ENCODE data around the gene SLC44A2. TPM values are rescaled to one million over a fixed set of nuclear protein-coding genes. Genes with fewer than 3 reads are reported as not detected.

The SLC44A2 gene
- total RNA-seq, 2 donors from 2014 or later, result 47.5 to 56.4 TPM

GRCh38 chr19:10631874-10632273 lies 6.5 kb downstream of the SLC44A2 start:
- intact Hi-C loops (cut with DNase I), result no loop called here
- ATAC-seq, result peak; percentile 17
- no peak overlapping the region for H3K4me3 ChIP-seq
- no peaks in the 10 kb centered on the region for H3K9me3 ChIP-seq
- no peak for DNase-seq
- no peak for TF ChIP-seq POLR2A (IDR thresholded peaks at IDR 0.05)
- TF ChIP-seq CTCF (IDR thresholded peaks at IDR 0.05), result no peak
- no peak overlapping the region for H3K27ac ChIP-seq
- H3K36me3 ChIP-seq (replicated peaks in 1 of 2; ENCODE audit: insufficient read depth in 1 of 2, low read depth in 2 of 2), result peaks cover 9 to 17% of the 10 kb centered on the region in 2 donors
- H3K27me3 ChIP-seq, result no peaks in the 10 kb centered on the region
- WGBS, 2 donors, result 83 to 85% methylated on average over 10 to 14 of the region's 14 CpGs
- peaks cover 6% of the 10 kb centered on the region for H3K4me1 ChIP-seq

- H3K27ac ChIP-seq, result no peak overlapping the region
- no peak overlapping the region for H3K4me3 ChIP-seq
- ATAC-seq (no peak), DNase-seq (no peak)
- intact Hi-C loops (cut with DNase I), result no loop called here
- TF ChIP-seq POLR2A (IDR thresholded peaks at IDR 0.05) (no peak), CTCF (IDR thresholded peaks at IDR 0.05) (no peak)
- WGBS, 2 donors, result 83 to 94% methylated on average over 5 to 6 of the region's 7 CpGs
- no peaks in the 10 kb centered on the region for H3K9me3 ChIP-seq
- peaks cover 9 to 23% of the 10 kb centered on the region in 2 donors for H3K36me3 ChIP-seq (replicated peaks in 1 of 2; ENCODE audit: insufficient read depth in 1 of 2, low read depth in 2 of 2)
- no peaks in the 10 kb centered on the region for H3K27me3 ChIP-seq
- H3K4me1 ChIP-seq, result no peaks in the 10 kb centered on the region
These were observed 9.1 kb downstream of the SLC44A2 start for GRCh38 chr19:10634430-10634829.

- H3K27me3 ChIP-seq, result no peaks in the 10 kb centered on the region
- no peaks in the 10 kb centered on the region for H3K4me1 ChIP-seq
- no peak for ATAC-seq
- no peak overlapping the region for H3K27ac ChIP-seq
- peaks cover 9 to 23% of the 10 kb centered on the region in 2 donors for H3K36me3 ChIP-seq (replicated peaks in 1 of 2; ENCODE audit: insufficient read depth in 1 of 2, low read depth in 2 of 2)
- no peaks in the 10 kb centered on the region for H3K9me3 ChIP-seq
- 82 to 85% methylated on average over 6 of the region's 6 CpGs for WGBS, 2 donors
- no peak for DNase-seq
- TF ChIP-seq CTCF (IDR thresholded peaks at IDR 0.05) (no peak), POLR2A (IDR thresholded peaks at IDR 0.05) (no peak)
- intact Hi-C loops (cut with DNase I), result no loop called here
- H3K4me3 ChIP-seq, result no peak overlapping the region
These were observed 9.6 kb downstream of the SLC44A2 start for GRCh38 chr19:10634963-10635362.

- intact Hi-C loops (cut with DNase I), result no loop called here
- WGBS, 2 donors, result 82 to 83% methylated on average over 22 to 32 of the region's 37 CpGs
- DNase-seq (peak in 3 of 4 donors; percentile 13 to 29 (median 17)), ATAC-seq (no peak)
- TF ChIP-seq CTCF (IDR thresholded peaks at IDR 0.05) (no peak), POLR2A (IDR thresholded peaks at IDR 0.05) (no peak)
- peaks cover 12 to 20% of the 10 kb centered on the region in 2 donors for H3K36me3 ChIP-seq (replicated peaks in 1 of 2; ENCODE audit: insufficient read depth in 1 of 2, low read depth in 2 of 2)
- H3K27ac ChIP-seq, result no peak overlapping the region
- no peak overlapping the region for H3K4me3 ChIP-seq
- H3K4me1 ChIP-seq, result no peaks in the 10 kb centered on the region
- H3K27me3 ChIP-seq, result no peaks in the 10 kb centered on the region
- no peaks in the 10 kb centered on the region for H3K9me3 ChIP-seq
These were observed 11.1 kb downstream of the SLC44A2 start for GRCh38 chr19:10636304-10636972.

- intact Hi-C loops (cut with DNase I), result no loop called here
- TF ChIP-seq CTCF (IDR thresholded peaks at IDR 0.05), result no peak
- no peak for TF ChIP-seq POLR2A (IDR thresholded peaks at IDR 0.05)
- Histone ChIP-seq H3K9me3 (no peaks in the 10 kb centered on the region), H3K4me1 (no peaks in the 10 kb centered on the region), H3K4me3 (no peak overlapping the region), H3K36me3 (replicated peaks in 1 of 2; ENCODE audit: insufficient read depth in 1 of 2, low read depth in 2 of 2) (peaks cover 12 to 15% of the 10 kb centered on the region in 2 donors), H3K27ac (no peak overlapping the region), H3K27me3 (no peaks in the 10 kb centered on the region)
- ATAC-seq (no peak), DNase-seq (no peak)
- WGBS, 2 donors, result 74 to 89% methylated on average over 8 of the region's 8 CpGs
These were observed 12.5 kb downstream of the SLC44A2 start for GRCh38 chr19:10637894-10638293.

Measured in body of pancreas (tissue), 4 donors.